K562 (cell line): ENCODE results near the gene CELF4. TPM values are rescaled to one million over a fixed set of nuclear protein-coding genes. Genes with fewer than 3 reads are reported as not detected.

Experiments used
- CREBBP ChIP-seq: IDR thresholded peaks from one replicate; pipeline ENCODE4 v1.6.1; 2012; ENCODE audit warnings: low read depth, mild to moderate bottlenecking, control low read depth, inconsistent platforms, low read length
- DIDO1 ChIP-seq: fragments of 450-650 bp; IDR thresholded peaks from 2 replicates; pipeline ENCODE4 v1.6.1; 2016; ENCODE audit warnings: low read depth, missing biosample characterization, missing genetic modification characterization
- E2F3 ChIP-seq: fragments of 250-450 bp; sonication (Bioruptor Pico); IDR thresholded peaks from 2 replicates; pipeline ENCODE4 v1.4.0; 2020; ENCODE audit warnings: mild to moderate bottlenecking
- JUN ChIP-seq, 2 experiments: sonication (generic) in 1 of 2; formaldehyde crosslinking in 1 of 2; IDR thresholded peaks; 2 replicates each; pipeline versions ENCODE4 v1.6.1 to v1.8.0; 2012 to 2022; ENCODE audit warnings: borderline replicate concordance in 2 of 2, mild to moderate bottlenecking in 2 of 2, improper control_type of control experiment in 1 of 2, low read depth in 1 of 2, low read length in 1 of 2, missing genetic modification reagents in 1 of 2
- MTA3 ChIP-seq: fragments of 450-650 bp; formaldehyde crosslinking; IDR thresholded peaks from 2 replicates; pipeline ENCODE4 v1.6.1; 2017; ENCODE audit warnings: mild to moderate bottlenecking, borderline replicate concordance
- NFE2 ChIP-seq: IDR thresholded peaks from 2 replicates; pipeline ENCODE4 v1.6.1; 2014; ENCODE audit warnings: antibody characterized with exemption, low read depth
- NONO ChIP-seq, 2 experiments: fragments of 200-400 bp in 1 of 2; fragments of 450-650 bp in 1 of 2; formaldehyde crosslinking in 1 of 2; IDR thresholded peaks; 2 replicates each; pipeline ENCODE4 v1.6.1; 2017; ENCODE audit warnings: low read depth in 2 of 2, mild to moderate bottlenecking in 2 of 2, moderate library complexity in 2 of 2, low read length in 1 of 2
- NR2C2 ChIP-seq, 2 experiments: fragments of 200-800 bp in 1 of 2; sonication (Bioruptor generic) in 1 of 2; sonication (generic) in 1 of 2; formaldehyde crosslinking in 1 of 2; IDR thresholded peaks; 2 replicates each; pipeline versions ENCODE4 v1.6.1 to v1.8.0; 2016 to 2022; ENCODE audit warnings: mild to moderate bottlenecking in 1 of 2, missing compliant biosample characterization in 1 of 2, missing genetic modification characterization in 1 of 2, missing genetic modification reagents in 1 of 2
- PHF20 ChIP-seq: fragments of 450-650 bp; IDR thresholded peaks from 2 replicates; pipeline ENCODE4 v1.6.1; 2018; ENCODE audit not compliant: partially characterized antibody
- PPARD ChIP-seq: fragments of 250-450 bp; sonication (Bioruptor Pico); IDR thresholded peaks from 2 replicates; pipeline ENCODE4 v1.8.0; 2022; ENCODE audit warnings: inconsistent platforms, mild to moderate bottlenecking, moderate library complexity
- RBM14 ChIP-seq: fragments of 200-400 bp; formaldehyde crosslinking; IDR thresholded peaks from 2 replicates; pipeline ENCODE4 v1.6.1; 2018; ENCODE audit warnings: low read depth, mild to moderate bottlenecking, low read length, moderate library complexity, borderline replicate concordance; ENCODE audit not compliant: insufficient read depth
- TSC22D4 ChIP-seq: fragments of 450-650 bp; IDR thresholded peaks from 2 replicates; pipeline ENCODE4 v1.6.1; 2016; ENCODE audit warnings: missing genetic modification characterization, missing biosample characterization, control low read depth
- ZC3H4 ChIP-seq: sonication (generic); formaldehyde crosslinking; IDR thresholded peaks from 2 replicates; pipeline ENCODE4 v1.9.0; 2021; ENCODE audit warnings: missing genetic modification reagents, borderline replicate concordance
- ZNF174 ChIP-seq: fragments of 250-450 bp; sonication (Bioruptor Pico); IDR thresholded peaks from 2 replicates; pipeline ENCODE4 v1.4.0; 2020; ENCODE audit warnings: mild to moderate bottlenecking
- ZNF41 ChIP-seq: fragments of 250-450 bp; sonication (Bioruptor Pico); conservative IDR thresholded peaks from 2 replicates; pipeline ENCODE4 v1.4.0; 2020; ENCODE audit warnings: mild to moderate bottlenecking
- polyA plus RNA-seq, 8 experiments: library from polyadenylated mRNA; depleted of rRNA in 4 of 8; stranded (reverse) in 5 of 8; unstranded in 3 of 8; fragments of >200 nt; fragmentation: Nextera tagmentation in 2 of 8; fragmentation: Illumina TruSeq in 1 of 8; extraction: Ambion mirVana in 2 of 8; extraction: Trizol in 1 of 8; gene quantifications; 2 replicates each; pipeline versions ENCODE4 v1.2.1 to v1.2.3, GENCODE V29; 2011 to 2014; ENCODE audit warnings: inconsistent platforms in 1 of 8, missing spikeins in 1 of 8
- total RNA-seq, 7 experiments: library from RNA; depleted of rRNA in 6 of 7; stranded (reverse); fragments of >200 nt in 6 of 7; fragmentation: Illumina TruSeq in 2 of 7; extraction: Trizol in 2 of 7; gene quantifications; 2 replicates each; pipeline versions ENCODE4 v1.2.1 to v1.2.3, GENCODE V29; 2011 to 2021; ENCODE audit warnings: low replicate concordance in 1 of 7
- TF ChIP-seq, protein P1 (sequence below), 2 experiments: fragments of 450-650 bp; conservative IDR thresholded peaks; 2 replicates each; pipeline ENCODE4 v1.6.1; 2017; ENCODE audit warnings: mild to moderate bottlenecking in 2 of 2, moderate library complexity in 2 of 2
- TF ChIP-seq, protein P2 (sequence below): sonication (generic); formaldehyde crosslinking; IDR thresholded peaks from 2 replicates; pipeline ENCODE4 v1.8.1; 2023; ENCODE audit warnings: mild to moderate bottlenecking, missing genetic modification reagents, moderate library complexity
- TF ChIP-seq, protein P3 (sequence below): fragments of 450-650 bp; formaldehyde crosslinking; IDR thresholded peaks from 2 replicates; pipeline ENCODE4 v1.4.0; 2020; ENCODE audit warnings: mild to moderate bottlenecking
- TF ChIP-seq, protein P4 (sequence below): fragments of 250-450 bp; sonication (Bioruptor Pico); IDR thresholded peaks from 2 replicates; pipeline ENCODE4 v1.8.0; 2022; ENCODE audit warnings: inconsistent platforms, mild to moderate bottlenecking, moderate library complexity, borderline replicate concordance
- TF ChIP-seq, protein P5 (sequence below): fragments of 450-650 bp; formaldehyde crosslinking; IDR thresholded peaks from 2 replicates; pipeline ENCODE4 v1.4.0; 2020; ENCODE audit warnings: mild to moderate bottlenecking, moderate library complexity

The CELF4 gene
- total and polyA plus RNA-seq, 9 of the 15 experiments (the other 6 are each of a cell fraction or from before 2014, with no cell fraction given): 0.04 to 0.24 (median 0.07) TPM; not detected in 3

DNA sequence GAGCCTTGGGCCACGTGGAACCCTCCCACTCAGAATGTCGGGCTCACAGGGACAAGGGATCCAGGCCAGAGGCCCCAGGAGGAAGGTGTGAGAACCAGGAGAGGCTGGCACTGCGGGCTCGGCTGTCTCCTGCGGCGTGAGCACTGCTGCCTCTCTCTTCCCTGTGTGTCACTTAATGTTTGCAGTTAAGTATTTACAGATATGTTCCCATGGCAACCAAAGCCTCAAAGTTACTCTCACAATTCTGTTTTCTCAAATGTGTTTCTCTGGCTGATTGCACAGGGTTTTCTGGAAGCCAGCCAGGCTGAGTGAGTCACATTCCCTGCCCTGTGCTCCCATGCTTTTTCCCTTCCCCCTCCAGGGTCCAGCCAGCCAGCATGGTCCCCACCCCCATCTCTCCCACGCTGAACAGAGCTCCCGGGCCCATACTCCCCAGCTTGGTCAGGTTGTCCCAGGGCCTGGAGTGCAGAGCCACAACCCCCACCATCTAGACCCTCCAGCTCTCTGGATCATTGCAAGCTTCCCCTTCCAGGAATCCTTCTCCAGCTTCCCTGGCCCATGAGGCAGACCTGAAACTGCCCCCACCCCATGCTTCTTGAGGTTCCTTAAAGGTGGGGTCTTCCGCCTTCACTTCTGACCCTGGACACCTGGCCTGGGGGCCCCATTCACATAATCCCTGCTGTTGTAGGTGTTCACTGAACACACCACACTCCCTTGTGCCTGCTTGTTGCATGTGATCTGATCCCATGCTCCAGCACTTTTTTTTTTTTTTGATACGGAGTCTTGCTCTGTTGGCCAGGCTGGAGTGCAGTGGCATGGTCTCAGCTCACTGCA lies 265.9 kb downstream of the CELF4 start (continued):
- TF ChIP-seq ZC3H4 (CRISPR knock-in tag) (no peak), PPARD (CRISPR knock-in tag) (no peak), MTA3 (peak; percentile 33; the same call in 1 of the 2 replicates), CREBBP (no peak), ZNF41 (CRISPR knock-in tag) (no peak), NONO (IDR thresholded peaks at IDR 0.05; ENCODE audit: low read depth in 2 of 2, low read length in 1 of 2) (no peak), TSC22D4 (tag) (no peak), NR2C2 (CRISPR knock-in tag; IDR thresholded peaks at IDR 0.05) (no peak), NR2C2 (tag; IDR thresholded peaks at IDR 0.05) (no peak), JUN (IDR thresholded peaks at IDR 0.05; ENCODE audit: borderline replicate concordance, low read depth, low read length) (peak; percentile 89), JUN (CRISPR knock-in tag; IDR thresholded peaks at IDR 0.05; ENCODE audit: borderline replicate concordance) (no peak), RBM14 (no peak), DIDO1 (tag) (no peak), ZNF174 (no peak), NFE2 (0 out of 2 replicates have a peak, but pooled peaks have one; percentile 22), E2F3 (no peak), PHF20 (no peak)
- TF ChIP-seq, protein P1, sequence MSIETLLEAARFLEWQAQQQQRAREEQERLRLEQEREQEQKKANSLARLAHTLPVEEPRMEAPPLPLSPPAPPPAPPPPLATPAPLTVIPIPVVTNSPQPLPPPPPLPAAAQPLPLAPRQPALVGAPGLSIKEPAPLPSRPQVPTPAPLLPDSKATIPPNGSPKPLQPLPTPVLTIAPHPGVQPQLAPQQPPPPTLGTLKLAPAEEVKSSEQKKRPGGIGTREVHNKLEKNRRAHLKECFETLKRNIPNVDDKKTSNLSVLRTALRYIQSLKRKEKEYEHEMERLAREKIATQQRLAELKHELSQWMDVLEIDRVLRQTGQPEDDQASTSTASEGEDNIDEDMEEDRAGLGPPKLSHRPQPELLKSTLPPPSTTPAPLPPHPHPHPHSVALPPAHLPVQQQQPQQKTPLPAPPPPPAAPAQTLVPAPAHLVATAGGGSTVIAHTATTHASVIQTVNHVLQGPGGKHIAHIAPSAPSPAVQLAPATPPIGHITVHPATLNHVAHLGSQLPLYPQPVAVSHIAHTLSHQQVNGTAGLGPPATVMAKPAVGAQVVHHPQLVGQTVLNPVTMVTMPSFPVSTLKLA (conservative IDR thresholded peaks at IDR 0.05): peak in 1 of 2 experiments; percentile 75; a peak in 2 of 4 replicates
- TF ChIP-seq, protein P2, sequence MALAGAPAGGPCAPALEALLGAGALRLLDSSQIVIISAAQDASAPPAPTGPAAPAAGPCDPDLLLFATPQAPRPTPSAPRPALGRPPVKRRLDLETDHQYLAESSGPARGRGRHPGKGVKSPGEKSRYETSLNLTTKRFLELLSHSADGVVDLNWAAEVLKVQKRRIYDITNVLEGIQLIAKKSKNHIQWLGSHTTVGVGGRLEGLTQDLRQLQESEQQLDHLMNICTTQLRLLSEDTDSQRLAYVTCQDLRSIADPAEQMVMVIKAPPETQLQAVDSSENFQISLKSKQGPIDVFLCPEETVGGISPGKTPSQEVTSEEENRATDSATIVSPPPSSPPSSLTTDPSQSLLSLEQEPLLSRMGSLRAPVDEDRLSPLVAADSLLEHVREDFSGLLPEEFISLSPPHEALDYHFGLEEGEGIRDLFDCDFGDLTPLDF (CRISPR knock-in tag): no peak
- TF ChIP-seq, protein P3, sequence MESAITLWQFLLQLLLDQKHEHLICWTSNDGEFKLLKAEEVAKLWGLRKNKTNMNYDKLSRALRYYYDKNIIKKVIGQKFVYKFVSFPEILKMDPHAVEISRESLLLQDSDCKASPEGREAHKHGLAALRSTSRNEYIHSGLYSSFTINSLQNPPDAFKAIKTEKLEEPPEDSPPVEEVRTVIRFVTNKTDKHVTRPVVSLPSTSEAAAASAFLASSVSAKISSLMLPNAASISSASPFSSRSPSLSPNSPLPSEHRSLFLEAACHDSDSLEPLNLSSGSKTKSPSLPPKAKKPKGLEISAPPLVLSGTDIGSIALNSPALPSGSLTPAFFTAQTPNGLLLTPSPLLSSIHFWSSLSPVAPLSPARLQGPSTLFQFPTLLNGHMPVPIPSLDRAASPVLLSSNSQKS (CRISPR knock-in tag): no peak
- TF ChIP-seq, protein P4, sequence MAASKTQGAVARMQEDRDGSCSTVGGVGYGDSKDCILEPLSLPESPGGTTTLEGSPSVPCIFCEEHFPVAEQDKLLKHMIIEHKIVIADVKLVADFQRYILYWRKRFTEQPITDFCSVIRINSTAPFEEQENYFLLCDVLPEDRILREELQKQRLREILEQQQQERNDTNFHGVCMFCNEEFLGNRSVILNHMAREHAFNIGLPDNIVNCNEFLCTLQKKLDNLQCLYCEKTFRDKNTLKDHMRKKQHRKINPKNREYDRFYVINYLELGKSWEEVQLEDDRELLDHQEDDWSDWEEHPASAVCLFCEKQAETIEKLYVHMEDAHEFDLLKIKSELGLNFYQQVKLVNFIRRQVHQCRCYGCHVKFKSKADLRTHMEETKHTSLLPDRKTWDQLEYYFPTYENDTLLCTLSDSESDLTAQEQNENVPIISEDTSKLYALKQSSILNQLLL: no peak
- TF ChIP-seq, protein P5, sequence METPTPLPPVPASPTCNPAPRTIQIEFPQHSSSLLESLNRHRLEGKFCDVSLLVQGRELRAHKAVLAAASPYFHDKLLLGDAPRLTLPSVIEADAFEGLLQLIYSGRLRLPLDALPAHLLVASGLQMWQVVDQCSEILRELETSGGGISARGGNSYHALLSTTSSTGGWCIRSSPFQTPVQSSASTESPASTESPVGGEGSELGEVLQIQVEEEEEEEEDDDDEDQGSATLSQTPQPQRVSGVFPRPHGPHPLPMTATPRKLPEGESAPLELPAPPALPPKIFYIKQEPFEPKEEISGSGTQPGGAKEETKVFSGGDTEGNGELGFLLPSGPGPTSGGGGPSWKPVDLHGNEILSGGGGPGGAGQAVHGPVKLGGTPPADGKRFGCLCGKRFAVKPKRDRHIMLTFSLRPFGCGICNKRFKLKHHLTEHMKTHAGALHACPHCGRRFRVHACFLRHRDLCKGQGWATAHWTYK (CRISPR knock-in tag): no peak
